Measurements from ENCODE around the gene DNAJC6. TPM values are rescaled to one million over a fixed set of nuclear protein-coding genes. Genes with fewer than 3 reads are reported as not detected.
"Not testable (repeated sequence)": the region's sequence is repeated elsewhere in the genome, so short reads cannot be mapped to it uniquely, and the experiment has no call there.

Gene DNAJC6
- total RNA-seq, 6 experiments from 2014 or later: 13.5 to 17.7 (median 15.3) TPM

GRCh38 chr1:65281846-65282245, 27.5 kb upstream of the DNAJC6 start:
- Mint-ChIP-seq H3K27me3 (ENCODE audit: insufficient read depth) (no peaks in the 10 kb centered on the region), H3K27ac (no peak overlapping the region), H3K9me3 (no peaks in the 10 kb centered on the region), H3K4me1 (ENCODE audit: low read depth) (peaks cover 36% of the 10 kb centered on the region), H3K4me3 (no peak overlapping the region), H3K36me3 (ENCODE audit: low read depth) (no peaks in the 10 kb centered on the region)
- DNase-seq: no peak
- TF ChIP-seq CTCF (IDR thresholded peaks at IDR 0.05): no peak

- TF ChIP-seq CTCF (IDR thresholded peaks at IDR 0.05): no peak
- peaks cover 23% of the 10 kb centered on the region for H3K4me1 Mint-ChIP-seq (ENCODE audit: low read depth)
- H3K27me3 Mint-ChIP-seq (ENCODE audit: insufficient read depth): no peaks in the 10 kb centered on the region
- H3K9me3 Mint-ChIP-seq: no peaks in the 10 kb centered on the region
- no peak overlapping the region for H3K4me3 Mint-ChIP-seq
- DNase-seq: no peak
- no peaks in the 10 kb centered on the region for H3K36me3 Mint-ChIP-seq (ENCODE audit: low read depth)
- no peak overlapping the region for H3K27ac Mint-ChIP-seq
Observed at GRCh38 chr1:65284229-65284628, 25.1 kb upstream of the DNAJC6 start.

GRCh38 chr1:65289449-65289848, 19.9 kb upstream of the DNAJC6 start:
- no peak overlapping the region for H3K4me3 Mint-ChIP-seq
- no peak for TF ChIP-seq CTCF (IDR thresholded peaks at IDR 0.05)
- no peak for DNase-seq
- no peaks in the 10 kb centered on the region; the same call in 1 of the 2 replicates for H3K27me3 Mint-ChIP-seq (ENCODE audit: insufficient read depth)
- H3K9me3 Mint-ChIP-seq: no peaks in the 10 kb centered on the region
- H3K4me1 Mint-ChIP-seq (ENCODE audit: low read depth): peaks cover 5% of the 10 kb centered on the region; the same call in 1 of the 2 replicates
- no peaks in the 10 kb centered on the region for H3K36me3 Mint-ChIP-seq (ENCODE audit: low read depth)
- no peak overlapping the region for H3K27ac Mint-ChIP-seq

- not testable (repeated sequence) for H3K4me1 Mint-ChIP-seq (ENCODE audit: low read depth); H3K27me3 Mint-ChIP-seq (ENCODE audit: insufficient read depth)
Observed at GRCh38 chr1:65291818-65292217, 17.5 kb upstream of the DNAJC6 start.

GRCh38 chr1:65292861-65293593, 16.3 kb upstream of the DNAJC6 start:
- H3K27ac Mint-ChIP-seq: no peak overlapping the region
- H3K4me3 Mint-ChIP-seq: no peak overlapping the region
- no peak for TF ChIP-seq CTCF (IDR thresholded peaks at IDR 0.05)
- H3K4me1 Mint-ChIP-seq (ENCODE audit: low read depth): no peaks in the 10 kb centered on the region
- no peaks in the 10 kb centered on the region for H3K36me3 Mint-ChIP-seq (ENCODE audit: low read depth)
- H3K27me3 Mint-ChIP-seq (ENCODE audit: insufficient read depth): no peaks in the 10 kb centered on the region; the same call in 1 of the 2 replicates
- DNase-seq: no peak
- no peaks in the 10 kb centered on the region for H3K9me3 Mint-ChIP-seq

More at GRCh38 chr1:65291818-65292217, 17.5 kb upstream of the DNAJC6 start:
- DNase-seq; H3K4me3 Mint-ChIP-seq; H3K9me3 Mint-ChIP-seq; H3K27ac Mint-ChIP-seq; H3K36me3 Mint-ChIP-seq (ENCODE audit: low read depth): not testable (repeated sequence)

- no peak overlapping the region for H3K27ac Mint-ChIP-seq
- no peaks in the 10 kb centered on the region for H3K4me1 Mint-ChIP-seq (ENCODE audit: low read depth)
- no peak for TF ChIP-seq CTCF (IDR thresholded peaks at IDR 0.05)
Observed at GRCh38 chr1:65297706-65298105, 11.6 kb upstream of the DNAJC6 start.

More at GRCh38 chr1:65297706-65298105, 11.6 kb upstream of the DNAJC6 start:
- no peaks in the 10 kb centered on the region; the same call in 1 of the 2 replicates for H3K27me3 Mint-ChIP-seq (ENCODE audit: insufficient read depth)
- H3K4me3 Mint-ChIP-seq: no peak overlapping the region
- H3K9me3 Mint-ChIP-seq: no peaks in the 10 kb centered on the region
- DNase-seq: no peak
- H3K36me3 Mint-ChIP-seq (ENCODE audit: low read depth): no peaks in the 10 kb centered on the region
